H1 (cell line): ENCODE measurements around the gene RPL21.

Source experiments
- CTCF ChIP-seq, 3 experiments: IDR thresholded peaks; 1 replicate in 2 of 3; 2 replicates in 1 of 3; pipeline versions ENCODE4 v1.5.1 to v1.6.1; 2011; ENCODE audit warnings: low read length in 3 of 3, mild to moderate bottlenecking in 3 of 3, inconsistent platforms in 2 of 3, low read depth in 1 of 3, moderate library complexity in 1 of 3; ENCODE audit not compliant: insufficient read depth in 1 of 3; ENCODE audit errors: control extremely low read depth in 1 of 3
- POLR2AphosphoS5 ChIP-seq: IDR thresholded peaks from 2 replicates; pipeline ENCODE4 v1.6.1; 2011; ENCODE audit warnings: low read depth, low read length

- no peak for TF ChIP-seq CTCF (IDR thresholded peaks at IDR 0.05; ENCODE audit: control extremely low read depth in 1 of 3, insufficient read depth in 1 of 3, low read depth in 1 of 3, low read length in 3 of 3)
- no peak for TF ChIP-seq POLR2AphosphoS5
These were observed 39.5 kb upstream of the RPL21 start for GRCh38 chr13:27211771-27212364.
